Measurements from ENCODE around the gene FANCI. TPM values are rescaled to one million over a fixed set of nuclear protein-coding genes. Genes with fewer than 3 reads are reported as not detected.

The FANCI gene
- total and polyA plus RNA-seq, 5 experiments from 2014 or later, result 3.1 to 9.4 (median 4.9) TPM

DNA sequence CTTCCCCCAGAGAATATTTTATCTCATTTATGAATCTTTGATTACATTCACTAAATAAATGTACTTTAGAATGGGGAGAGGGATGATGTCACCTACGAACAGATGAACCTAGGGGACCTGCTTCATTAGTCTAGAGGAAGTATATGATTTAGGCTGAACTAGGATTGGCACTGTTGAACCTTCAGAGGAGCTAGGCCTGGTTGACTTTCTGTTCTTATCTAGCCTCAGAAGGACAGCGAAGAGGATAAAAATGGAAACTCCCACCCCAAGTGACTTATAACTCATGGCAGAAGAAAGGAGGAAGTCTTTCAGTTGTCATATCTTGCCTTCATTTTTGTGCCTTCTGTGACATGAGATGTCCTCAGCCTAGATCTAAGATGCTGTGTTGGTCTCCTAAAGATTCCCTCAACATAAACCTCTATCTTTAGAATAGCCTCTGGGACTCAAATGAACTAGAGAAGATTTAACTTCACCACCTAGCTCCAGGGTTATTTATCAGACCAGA lies 48.2 kb downstream of the FANCI start:
- Mint-ChIP-seq H3K36me3 (peaks cover 6 to 53% (median 25%) of the 10 kb centered on the region in 3 donors), H3K4me1 (no peaks in the 10 kb centered on the region), H3K9me3 (no peaks in the 10 kb centered on the region), H3K27me3 (no peaks in the 10 kb centered on the region), H3K27ac (no peak overlapping the region), H3K4me3 (no peak overlapping the region)
- POLR2A ChIA-PET, result no interaction called here
- DNase-seq (no peak), ATAC-seq (no peak)

DNA sequence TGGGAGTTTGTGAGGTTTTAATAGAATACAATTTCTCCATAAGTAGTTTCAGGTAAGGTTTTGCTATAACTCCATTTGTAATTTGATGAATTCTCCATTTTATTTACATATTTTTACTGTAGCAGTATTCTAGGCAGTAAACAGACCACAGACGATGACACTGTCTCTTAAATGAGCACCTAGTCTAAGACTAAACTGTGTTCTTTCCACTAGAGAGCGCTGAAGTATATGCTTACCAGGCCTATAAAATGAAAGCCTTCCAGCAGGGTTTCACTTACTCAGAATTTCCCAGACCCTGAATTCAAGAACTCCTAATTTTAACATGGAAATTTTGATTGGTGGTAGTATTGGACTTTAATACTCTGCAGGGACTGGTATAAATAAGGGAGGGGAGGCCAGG lies 49.2 kb downstream of the FANCI start:
- DNase-seq (no peak), ATAC-seq (no peak)
- H3K36me3 Mint-ChIP-seq, result peaks cover 0 to 45% (median 21%) of the 10 kb centered on the region in 3 donors
- no peaks in the 10 kb centered on the region for H3K4me1 Mint-ChIP-seq
- H3K4me3 Mint-ChIP-seq, result no peak overlapping the region
- POLR2A ChIA-PET, result no interaction called here
- H3K9me3 Mint-ChIP-seq, result no peaks in the 10 kb centered on the region
- no peaks in the 10 kb centered on the region for H3K27me3 Mint-ChIP-seq
- no peak overlapping the region for H3K27ac Mint-ChIP-seq

DNA sequence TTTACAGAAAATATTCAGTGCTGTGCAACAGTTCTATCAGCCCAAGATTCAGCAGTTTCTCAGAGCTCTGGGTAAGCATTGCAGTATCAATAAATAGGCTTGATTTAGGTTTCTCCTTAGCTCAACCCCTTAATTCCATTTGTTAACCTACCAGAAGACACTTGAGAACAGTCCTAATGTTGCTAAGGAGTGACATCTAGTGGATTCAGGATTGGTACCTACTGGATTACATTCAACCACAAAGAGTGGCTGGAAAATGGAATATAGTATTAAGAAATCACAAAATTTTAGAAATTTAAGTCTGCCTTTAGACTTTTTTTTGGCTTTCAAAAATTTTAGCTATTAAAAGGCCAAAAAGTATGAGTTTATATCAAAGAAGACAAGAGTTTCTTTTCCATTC lies 56.1 kb downstream of the FANCI start:
- peaks cover 0 to 16% (median 10%) of the 10 kb centered on the region in 3 donors for H3K36me3 Mint-ChIP-seq
- H3K9me3 Mint-ChIP-seq, result no peaks in the 10 kb centered on the region
- ATAC-seq (no peak), DNase-seq (no peak)
- no peak overlapping the region for H3K4me3 Mint-ChIP-seq
- POLR2A ChIA-PET, result no interaction called here
- no peak overlapping the region for H3K27ac Mint-ChIP-seq
- no peaks in the 10 kb centered on the region for H3K27me3 Mint-ChIP-seq
- H3K4me1 Mint-ChIP-seq, result peaks cover 0 to 6% (median under 1%) of the 10 kb centered on the region in 4 donors

DNA sequence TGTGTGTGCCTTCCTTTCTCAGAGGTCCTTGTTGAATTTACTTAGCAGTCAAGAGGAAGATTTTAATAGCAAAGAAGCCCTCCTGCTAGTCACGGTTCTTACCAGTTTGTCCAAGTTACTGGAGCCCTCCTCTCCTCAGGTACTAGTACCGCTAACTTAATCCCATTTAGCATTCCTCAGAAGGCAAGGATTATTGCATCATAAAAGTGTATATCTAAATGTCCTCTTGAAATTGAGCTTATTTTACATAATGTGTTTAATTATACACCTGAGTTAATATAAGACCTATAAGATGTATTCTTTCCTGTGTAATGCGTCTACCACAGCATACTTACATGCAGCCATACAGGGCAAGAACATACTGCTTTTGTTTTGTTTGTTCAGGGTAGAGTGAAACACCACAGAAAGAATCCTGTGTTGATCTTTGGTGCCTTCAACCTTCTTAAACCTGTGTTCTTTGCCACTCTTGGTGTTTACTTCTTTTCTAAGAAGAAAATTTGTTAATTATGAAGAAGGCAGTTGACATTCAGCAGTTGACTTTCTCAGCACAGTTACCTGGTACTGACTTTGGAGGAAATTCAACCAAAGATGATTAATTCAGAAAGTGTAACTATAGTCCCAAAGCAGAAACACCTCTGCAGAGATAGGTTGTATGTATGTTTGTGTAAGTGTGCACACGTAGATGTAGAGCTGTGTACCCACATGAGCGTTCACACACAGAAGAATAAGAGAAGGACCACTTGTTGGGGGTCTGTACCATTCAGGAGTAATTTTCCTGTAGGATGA lies 57.7 kb downstream of the FANCI start:
- H3K27ac Mint-ChIP-seq, result peak overlapping the region in 1 of 10 donors; percentile 74
- no peaks in the 10 kb centered on the region for H3K27me3 Mint-ChIP-seq
- DNase-seq (no peak), ATAC-seq (no peak)
- no peak overlapping the region for H3K4me3 Mint-ChIP-seq
- POLR2A ChIA-PET, result interaction anchor here (1.3 kb wide), 1 partner anchor 33 kb away, joined by 3 read pairs; the partner anchor contains the start of gene POLG
- H3K36me3 Mint-ChIP-seq, result peaks cover 0 to 16% (median 9%) of the 10 kb centered on the region in 3 donors
- H3K4me1 Mint-ChIP-seq, result peaks cover 0 to 6% (median 2%) of the 10 kb centered on the region in 4 donors
- H3K9me3 Mint-ChIP-seq, result no peaks in the 10 kb centered on the region

DNA sequence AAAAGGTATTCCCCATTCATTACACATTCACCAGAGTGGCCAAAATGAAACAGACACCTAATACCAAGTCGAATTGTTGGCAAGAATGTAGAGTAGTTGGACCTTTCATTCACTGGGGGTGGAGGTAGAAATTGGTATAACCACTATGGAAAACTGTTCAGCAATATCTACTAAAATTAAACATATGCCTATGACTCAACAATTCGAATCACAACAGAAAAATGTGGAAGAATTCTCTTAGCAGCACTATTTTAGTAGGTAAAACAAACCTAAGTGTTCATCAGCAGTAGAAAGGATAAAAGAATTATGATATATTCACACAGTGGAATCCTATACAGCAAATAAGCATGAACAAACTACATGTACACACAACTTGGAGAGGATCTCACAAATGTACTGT lies 60.2 kb downstream of the FANCI start:
- Mint-ChIP-seq H3K4me3 (no peak overlapping the region), H3K27ac (no peak overlapping the region), H3K4me1 (peaks cover 0 to 4% (median 2%) of the 10 kb centered on the region in 4 donors), H3K27me3 (no peaks in the 10 kb centered on the region), H3K9me3 (no peaks in the 10 kb centered on the region), H3K36me3 (peaks cover 0 to 9% (median 9%) of the 10 kb centered on the region in 3 donors)
- DNase-seq (no peak), ATAC-seq (no peak)
- POLR2A ChIA-PET, result no interaction called here

DNA sequence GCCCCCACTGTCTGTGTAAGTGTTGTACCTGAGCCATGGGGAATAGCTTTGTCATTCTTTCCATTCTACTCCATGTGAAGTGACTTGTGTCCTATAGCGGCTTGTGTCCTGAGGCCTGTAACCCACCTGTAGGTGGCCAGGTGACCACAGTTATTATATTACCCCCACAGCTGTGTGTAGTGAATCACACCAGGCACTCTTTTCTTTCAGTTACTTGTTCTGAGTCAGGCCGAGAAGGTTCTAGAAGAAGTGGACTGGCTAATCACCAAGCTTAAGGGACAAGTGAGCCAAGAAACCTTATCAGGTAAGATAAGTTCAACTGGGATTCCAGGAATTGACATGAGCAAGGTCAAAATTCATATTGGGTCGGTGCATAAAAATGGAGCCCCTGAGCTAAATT lies 61.6 kb downstream of the FANCI start:
- Mint-ChIP-seq H3K36me3 (peaks cover 0 to 9% (median 5%) of the 10 kb centered on the region in 3 donors), H3K27ac (no peak overlapping the region), H3K27me3 (no peaks in the 10 kb centered on the region), H3K4me3 (no peak overlapping the region), H3K4me1 (peaks cover 0 to 4% (median 2%) of the 10 kb centered on the region in 4 donors), H3K9me3 (no peaks in the 10 kb centered on the region)
- DNase-seq (no peak), ATAC-seq (no peak)
- POLR2A ChIA-PET, result no interaction called here

DNA sequence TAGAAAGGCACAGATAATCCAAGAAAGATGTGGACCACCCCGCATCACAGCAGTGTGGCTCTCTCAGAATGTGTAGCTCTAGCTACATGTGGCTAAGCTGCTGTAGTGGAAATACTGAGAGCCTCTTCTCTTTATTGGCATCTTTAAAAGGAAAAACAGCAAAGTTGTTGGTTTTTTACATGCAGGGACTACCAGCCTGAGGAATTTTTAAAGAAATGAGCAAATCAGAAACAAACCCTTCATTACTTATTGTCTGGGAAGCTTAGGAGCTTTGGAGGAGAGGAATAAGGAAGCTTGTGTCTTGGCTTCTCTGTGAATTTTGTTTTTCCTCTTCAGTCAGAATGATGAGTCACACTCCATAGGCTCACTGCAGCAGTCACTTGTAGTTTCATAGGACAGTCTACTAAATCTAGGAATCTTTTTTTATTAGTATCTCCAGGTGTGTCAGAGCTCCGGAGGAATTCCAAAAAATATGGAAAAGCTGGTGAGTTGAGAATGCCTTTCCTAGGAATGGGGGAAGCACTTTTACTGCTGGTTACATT lies 63.3 kb downstream of the FANCI start:
- Mint-ChIP-seq H3K27me3 (no peaks in the 10 kb centered on the region), H3K4me3 (no peak overlapping the region), H3K4me1 (peaks cover 0 to 9% (median 4%) of the 10 kb centered on the region in 4 donors), H3K36me3 (peaks cover 0 to 2% (median 1%) of the 10 kb centered on the region in 3 donors), H3K27ac (peak overlapping the region in 1 of 10 donors; percentile 19), H3K9me3 (no peaks in the 10 kb centered on the region)
- DNase-seq, result no peak
- POLR2A ChIA-PET, result no interaction called here
- ATAC-seq, result no peak

DNA sequence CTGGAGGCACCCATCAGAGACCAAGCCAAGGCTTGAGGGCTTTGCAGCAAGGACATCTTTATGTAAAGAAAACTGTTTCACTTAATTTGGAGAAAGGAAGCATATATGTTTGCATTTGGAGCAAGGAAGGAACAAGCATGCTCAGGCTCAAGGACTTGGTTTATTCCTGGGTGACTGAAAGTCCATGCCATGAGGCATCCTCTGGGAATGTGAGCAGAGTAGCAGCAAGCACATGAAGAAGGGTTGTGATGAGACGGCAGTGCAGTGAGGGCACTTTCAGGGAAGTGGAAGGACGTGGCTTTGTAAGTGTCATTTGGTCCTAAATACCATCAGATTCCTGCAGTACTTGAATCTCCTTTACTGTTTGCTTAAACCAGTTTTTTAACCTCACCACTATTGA lies 64.0 kb downstream of the FANCI start:
- ATAC-seq (no peak), DNase-seq (no peak)
- peak overlapping the region in 4 of 10 donors; percentile 14 to 60 (median 36) for H3K27ac Mint-ChIP-seq
- H3K4me1 Mint-ChIP-seq, result peaks cover 0 to 9% (median 4%) of the 10 kb centered on the region in 4 donors
- no peak overlapping the region for H3K4me3 Mint-ChIP-seq
- H3K9me3 Mint-ChIP-seq, result no peaks in the 10 kb centered on the region
- POLR2A ChIA-PET, result interaction anchor here (0.6 kb wide), 1 partner anchor 404 kb away, joined by 3 read pairs; no protein-coding TSS in a partner anchor
- no peaks in the 10 kb centered on the region for H3K27me3 Mint-ChIP-seq
- H3K36me3 Mint-ChIP-seq, result peaks cover 0 to 2% (median 2%) of the 10 kb centered on the region in 3 donors

DNA sequence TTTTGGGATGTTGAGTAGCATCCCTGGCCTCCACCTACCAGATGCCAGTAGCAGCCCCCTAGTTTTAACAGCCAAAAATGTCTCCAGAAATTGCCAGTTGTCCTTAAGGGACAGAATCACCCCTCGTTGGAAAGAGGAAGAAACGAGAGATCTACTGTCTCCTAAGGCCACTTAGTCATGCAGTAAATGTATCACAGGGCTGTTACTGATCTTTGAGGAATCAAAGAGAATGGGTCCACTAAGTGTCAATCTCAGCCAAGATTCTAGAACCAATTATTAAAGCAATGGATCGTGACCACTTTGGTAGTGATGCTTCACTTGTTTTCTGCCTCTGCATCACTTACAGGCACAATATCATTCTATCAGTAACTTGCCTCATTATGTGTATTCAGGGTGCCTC lies 64.5 kb downstream of the FANCI start:
- H3K4me1 Mint-ChIP-seq, result peaks cover 0 to 9% (median 6%) of the 10 kb centered on the region in 4 donors
- ATAC-seq (no peak), DNase-seq (no peak)
- no peak overlapping the region for H3K4me3 Mint-ChIP-seq
- POLR2A ChIA-PET, result interaction anchor here (0.6 kb wide), 1 partner anchor 405 kb away, joined by 3 read pairs; no protein-coding TSS in a partner anchor
- H3K36me3 Mint-ChIP-seq, result peaks cover 0 to 6% (median 0%) of the 10 kb centered on the region in 3 donors
- H3K27ac Mint-ChIP-seq, result peak overlapping the region in 4 of 10 donors; percentile 21 to 60 (median 43)
- no peaks in the 10 kb centered on the region for H3K9me3 Mint-ChIP-seq
- H3K27me3 Mint-ChIP-seq, result no peaks in the 10 kb centered on the region

DNA sequence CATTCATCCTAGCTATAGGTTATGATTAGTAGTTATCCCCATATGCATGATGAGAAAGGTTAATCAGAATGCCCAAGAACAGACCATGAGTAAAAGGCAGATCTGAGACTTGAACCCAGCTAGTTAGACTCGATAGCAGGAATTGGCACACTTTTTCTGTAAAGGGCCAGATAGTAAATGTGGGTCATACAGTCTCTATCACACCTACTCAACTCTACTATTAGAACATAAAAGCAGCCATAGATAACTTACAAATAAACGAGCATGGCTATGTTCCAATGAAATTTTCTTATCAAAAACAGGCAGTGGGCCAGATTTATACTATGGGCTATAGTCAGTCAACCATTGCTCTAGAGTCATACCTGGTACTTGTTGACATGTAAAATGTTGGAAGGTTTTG lies 66.2 kb downstream of the FANCI start:
- Mint-ChIP-seq H3K36me3 (peaks cover 0 to 17% (median 0%) of the 10 kb centered on the region in 3 donors), H3K4me3 (no peak overlapping the region), H3K9me3 (no peaks in the 10 kb centered on the region), H3K4me1 (peaks cover 2 to 11% (median 6%) of the 10 kb centered on the region in 4 donors), H3K27me3 (no peaks in the 10 kb centered on the region), H3K27ac (peak overlapping the region; percentile 3 to 94 (median 48))
- DNase-seq (no peak), ATAC-seq (no peak)
- POLR2A ChIA-PET, result no interaction called here

DNA sequence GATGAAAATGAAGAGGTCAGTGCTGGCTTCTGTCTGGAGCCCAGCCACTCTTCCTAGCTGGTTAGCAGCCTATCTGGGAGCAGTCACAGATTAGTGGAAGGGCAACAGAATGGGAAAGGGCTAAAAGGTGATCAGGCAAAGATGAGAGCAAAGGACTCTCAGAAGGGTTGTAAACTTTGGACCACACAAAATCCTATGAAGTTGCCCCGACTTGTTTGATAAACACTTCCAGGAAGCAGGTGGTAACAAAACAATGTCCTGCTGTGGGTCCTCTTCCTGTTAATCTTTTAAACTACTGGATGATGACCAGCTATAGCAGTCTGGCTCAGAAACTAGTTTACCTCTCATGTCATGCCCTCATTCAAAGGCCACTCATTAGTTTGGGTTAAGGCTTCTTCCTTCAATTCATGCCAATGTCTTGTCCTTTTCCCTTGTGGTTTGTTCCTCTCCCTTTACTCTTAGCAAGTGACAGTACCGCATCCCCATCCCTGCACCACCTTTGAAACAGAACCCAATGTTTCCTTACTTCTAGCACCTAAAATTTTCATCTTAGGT lies 71.7 kb downstream of the FANCI start:
- Mint-ChIP-seq H3K4me3 (no peak overlapping the region), H3K4me1 (peaks cover 4 to 30% (median 15%) of the 10 kb centered on the region in 4 donors), H3K36me3 (peaks cover 4 to 70% (median 12%) of the 10 kb centered on the region in 3 donors), H3K9me3 (no peaks in the 10 kb centered on the region), H3K27ac (peak overlapping the region; percentile 22 to 78 (median 66)), H3K27me3 (no peaks in the 10 kb centered on the region)
- no peak for DNase-seq
- no peak for ATAC-seq
- POLR2A ChIA-PET, result no interaction called here

DNA sequence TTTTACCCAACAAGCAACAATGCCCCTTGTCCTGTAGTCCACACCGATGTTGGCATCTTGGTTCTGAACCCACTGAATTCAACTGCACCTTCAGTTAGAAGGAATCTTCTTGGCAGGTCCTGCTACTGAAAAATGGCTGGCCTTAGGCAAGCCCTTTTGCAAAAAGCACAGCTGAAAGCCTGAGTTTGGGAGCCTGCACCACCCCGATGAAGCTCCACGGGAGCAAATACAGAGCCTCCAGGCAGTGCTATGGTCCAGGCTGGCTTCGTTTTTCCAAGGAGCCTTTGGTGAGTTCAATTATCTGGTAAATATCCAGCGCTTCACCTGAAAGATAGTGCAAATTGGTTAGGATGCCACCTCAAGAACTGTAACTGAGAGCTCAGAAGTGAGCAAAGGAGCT lies 72.7 kb downstream of the FANCI start:
- H3K27me3 Mint-ChIP-seq, result no peaks in the 10 kb centered on the region
- peaks cover 4 to 32% (median 12%) of the 10 kb centered on the region in 4 donors for H3K4me1 Mint-ChIP-seq
- no peak overlapping the region for H3K4me3 Mint-ChIP-seq
- H3K9me3 Mint-ChIP-seq, result no peaks in the 10 kb centered on the region
- POLR2A ChIA-PET, result interaction anchor here (0.6 to 0.8 kb wide), 2 partner anchors 13 to 18 kb away, joined by 3 read pairs; partner anchors contain the start of gene POLG
- no peak for DNase-seq
- peaks cover 4 to 77% (median 12%) of the 10 kb centered on the region in 3 donors for H3K36me3 Mint-ChIP-seq
- ATAC-seq, result no peak
- peak overlapping the region in 1 of 10 donors; percentile 73 for H3K27ac Mint-ChIP-seq
